ENCODE measurements around the gene FTO.
"Not testable (repeated sequence)": the region's sequence is repeated elsewhere in the genome, so short reads cannot be mapped to it uniquely, and the experiment has no call there.

Gene FTO

GRCh38 chr16:54173490-54173889, 469.5 kb downstream of the FTO start:
- no peak for DNase-seq

- DNase-seq = no peak
Measured at GRCh38 chr16:54174201-54174600, 470.2 kb downstream of the FTO start.

GRCh38 chr16:54174750-54175149, 470.8 kb downstream of the FTO start:
- DNase-seq = no peak

GRCh38 chr16:54175169-54175551, 471.2 kb downstream of the FTO start:
- DNase-seq = no peak

- DNase-seq = no peak
Measured at GRCh38 chr16:54175552-54176375, 471.8 kb downstream of the FTO start.

GRCh38 chr16:54176376-54176901, 472.5 kb downstream of the FTO start:
- DNase-seq = peak in 4 of 56 donors; percentile 6 to 9 (median 8)

GRCh38 chr16:54177052-54177861, 473.3 kb downstream of the FTO start:
- DNase-seq = no peak

GRCh38 chr16:54177862-54178477, 474.0 kb downstream of the FTO start:
- DNase-seq = no peak

GRCh38 chr16:54178478-54178976, 474.6 kb downstream of the FTO start:
- no peak for DNase-seq

- no peak for DNase-seq
Measured at GRCh38 chr16:54180421-54181359, 476.7 kb downstream of the FTO start.

GRCh38 chr16:54181683-54182329, 477.9 kb downstream of the FTO start:
- DNase-seq = not testable (repeated sequence)

- no peak for DNase-seq
Measured at GRCh38 chr16:54185045-54185444, 481.1 kb downstream of the FTO start.

- DNase-seq = no peak
Measured at GRCh38 chr16:54191163-54191562, 487.2 kb downstream of the FTO start.

GRCh38 chr16:54191592-54191991, 487.6 kb downstream of the FTO start:
- no peak for DNase-seq

GRCh38 chr16:54193013-54193664, 489.2 kb downstream of the FTO start:
- DNase-seq = no peak

- peak in 35 of 56 donors; percentile 2 to 67 (median 34) for DNase-seq
Measured at GRCh38 chr16:54193665-54194333, 489.8 kb downstream of the FTO start.

- DNase-seq = peak in 48 of 56 donors; percentile 5 to 86 (median 53)
Measured at GRCh38 chr16:54194334-54194743, 490.4 kb downstream of the FTO start.

- no peak for DNase-seq
Measured at GRCh38 chr16:54197758-54198157, 493.8 kb downstream of the FTO start.
